Pulmonary artery endothelial cell (primary cell): Measurements from ENCODE around the gene SGF29. TPM values are rescaled to one million over a fixed set of nuclear protein-coding genes. Genes with fewer than 3 reads are reported as not detected.
"Not testable (repeated sequence)": the region's sequence is repeated elsewhere in the genome, so short reads cannot be mapped to it uniquely, and the experiment has no call there.

ENCODE experiments used
- DNase-seq: peaks from one replicate; pipeline ENCODE4 v3.0.0-alpha.2; 2011; ENCODE audit warnings: low read depth, low spot score
- total RNA-seq: library from RNA; depleted of rRNA; stranded (reverse); fragments of >200 nt; gene quantifications from 2 replicates; pipeline ENCODE4 v1.2.3, GENCODE V29; 2014

Gene SGF29
- total RNA-seq, 1 donor from 2014 or later = 8.3 TPM

- DNase-seq = not testable (repeated sequence)
Measured at GRCh38 chr16:28595451-28595850, 41.7 kb downstream of the SGF29 start.

- no peak for DNase-seq
Measured at GRCh38 chr16:28596115-28596630, 42.5 kb downstream of the SGF29 start.

- no peak for DNase-seq
Measured at GRCh38 chr16:28596840-28597691, 43.3 kb downstream of the SGF29 start, which contains the start of gene SULT1A2. Gene SULT1A2, minus strand, starts transcription at chr16:28597050. Its CDS starts 1,120 bp downstream, at chr16:28595930.

- DNase-seq = no peak
Measured at GRCh38 chr16:28597692-28598261, 44.1 kb downstream of the SGF29 start.

GRCh38 chr16:28599377-28600285 lies 45.9 kb downstream of the SGF29 start:
- DNase-seq = not testable (repeated sequence)

- DNase-seq = not testable (repeated sequence)
Measured at GRCh38 chr16:28600965-28601364, 47.2 kb downstream of the SGF29 start.

- DNase-seq = not testable (repeated sequence)
Measured at GRCh38 chr16:28601589-28601988, 47.9 kb downstream of the SGF29 start.

GRCh38 chr16:28602062-28602461 lies 48.3 kb downstream of the SGF29 start:
- not testable (repeated sequence) for DNase-seq

GRCh38 chr16:28602529-28602928 lies 48.8 kb downstream of the SGF29 start:
- no peak for DNase-seq

- DNase-seq = no peak
Measured at GRCh38 chr16:28603381-28604185, 49.9 kb downstream of the SGF29 start.

- no peak for DNase-seq
Measured at GRCh38 chr16:28604186-28604565, 50.5 kb downstream of the SGF29 start.

- no peak for DNase-seq
Measured at GRCh38 chr16:28606291-28607115, 52.8 kb downstream of the SGF29 start.

- no peak for DNase-seq
Measured at GRCh38 chr16:28607116-28607623, 53.5 kb downstream of the SGF29 start.

GRCh38 chr16:28607681-28608495 lies 54.2 kb downstream of the SGF29 start:
- DNase-seq = not testable (repeated sequence)

GRCh38 chr16:28608496-28608808 lies 54.7 kb downstream of the SGF29 start:
- DNase-seq = not testable (repeated sequence)

- not testable (repeated sequence) for DNase-seq
Measured at GRCh38 chr16:28608867-28609596, 55.3 kb downstream of the SGF29 start.

GRCh38 chr16:28609631-28610594 lies 56.2 kb downstream of the SGF29 start, which contains the start of gene SULT1A1:
Gene SULT1A1, minus strand, starts transcription at chr16:28610044. Its CDS starts 1,189 bp downstream, at chr16:28608855.
- no peak for DNase-seq
